NCI-H2227 treated with DMSO at 0.1 percent for 48 hours (cell line): ENCODE measurements around the gene CAPG.
A peak's percentile ranks its signal among the peaks of the same experiment; 100 is the strongest.

ENCODE experiments used
- DNase-seq: peaks from one replicate; lab custom pipeline; 2025; lab: John Stamatoyannopoulos, UW

Gene CAPG

GRCh38 chr2:85356186-85356585 is 54.0 kb downstream of the CAPG start:
- no peak for DNase-seq

GRCh38 chr2:85355521-85355920 is 54.6 kb downstream of the CAPG start:
- DNase-seq: no peak

- DNase-seq: no peak
Measured at GRCh38 chr2:85355073-85355410, 55.1 kb downstream of the CAPG start.

GRCh38 chr2:85354286-85355072 is 55.7 kb downstream of the CAPG start, which contains the start of the genes ELMOD3 and RETSAT:
ELMOD3 (plus strand) TSS chr2:85354769; CDS start chr2:85357199, 2,430 bp downstream.
RETSAT (minus strand) TSS chr2:85354528; CDS start chr2:85354507, 21 bp downstream.
- peak; percentile 98 for DNase-seq

GRCh38 chr2:85353876-85354285 is 56.3 kb downstream of the CAPG start:
- no peak for DNase-seq

GRCh38 chr2:85347599-85347998 is 62.6 kb downstream of the CAPG start:
- no peak for DNase-seq
